ENCODE results near the gene PAWR.

PAWR gene

GRCh38 chr12:79682593-79682992 is 8.2 kb downstream of the PAWR start:
- Mint-ChIP-seq H3K36me3 (ENCODE audit: low read depth) (peaks cover 4% of the 10 kb centered on the region), H3K9me3 (no peaks in the 10 kb centered on the region), H3K27ac (no peak overlapping the region), H3K27me3 (ENCODE audit: low read depth, poor library complexity) (peaks cover 3% of the 10 kb centered on the region), H3K4me1 (peaks cover 62% of the 10 kb centered on the region), H3K4me3 (no peak overlapping the region)
- DNase-seq, result no peak
- no peak for TF ChIP-seq CTCF (IDR thresholded peaks at IDR 0.05)

- Mint-ChIP-seq H3K9me3 (peaks cover 7% of the 10 kb centered on the region), H3K4me1 (peaks cover 47% of the 10 kb centered on the region), H3K36me3 (ENCODE audit: low read depth) (peaks cover 12% of the 10 kb centered on the region), H3K27ac (no peak overlapping the region), H3K27me3 (ENCODE audit: low read depth, poor library complexity) (peaks cover 1% of the 10 kb centered on the region), H3K4me3 (no peak overlapping the region)
- no peak for TF ChIP-seq CTCF (IDR thresholded peaks at IDR 0.05)
- no peak for DNase-seq
These were observed 9.7 kb downstream of the PAWR start for GRCh38 chr12:79681008-79681590.

- H3K4me1 Mint-ChIP-seq, result peaks cover 37% of the 10 kb centered on the region
- peaks cover 21% of the 10 kb centered on the region for H3K36me3 Mint-ChIP-seq (ENCODE audit: low read depth)
- no peak for TF ChIP-seq CTCF (IDR thresholded peaks at IDR 0.05)
- peaks cover 18% of the 10 kb centered on the region for H3K9me3 Mint-ChIP-seq
- H3K4me3 Mint-ChIP-seq, result no peak overlapping the region
- H3K27me3 Mint-ChIP-seq (ENCODE audit: low read depth, poor library complexity), result no peaks in the 10 kb centered on the region
- no peak overlapping the region for H3K27ac Mint-ChIP-seq
- no peak for DNase-seq
These were observed 10.7 kb downstream of the PAWR start for GRCh38 chr12:79680051-79680450.

GRCh38 chr12:79678306-79678705 is 12.5 kb downstream of the PAWR start:
- TF ChIP-seq CTCF (IDR thresholded peaks at IDR 0.05), result no peak
- Mint-ChIP-seq H3K27ac (no peak overlapping the region), H3K4me1 (peaks cover 47% of the 10 kb centered on the region), H3K27me3 (ENCODE audit: low read depth, poor library complexity) (no peaks in the 10 kb centered on the region), H3K4me3 (no peak overlapping the region), H3K9me3 (peaks cover 35% of the 10 kb centered on the region), H3K36me3 (ENCODE audit: low read depth) (peaks cover 38% of the 10 kb centered on the region)
- DNase-seq, result no peak

- DNase-seq, result no peak
- H3K4me1 Mint-ChIP-seq, result peaks cover 50% of the 10 kb centered on the region
- H3K4me3 Mint-ChIP-seq, result no peak overlapping the region
- H3K9me3 Mint-ChIP-seq, result peaks cover 41% of the 10 kb centered on the region
- H3K36me3 Mint-ChIP-seq (ENCODE audit: low read depth), result peaks cover 42% of the 10 kb centered on the region
- H3K27ac Mint-ChIP-seq, result no peak overlapping the region
- no peak for TF ChIP-seq CTCF (IDR thresholded peaks at IDR 0.05)
- H3K27me3 Mint-ChIP-seq (ENCODE audit: low read depth, poor library complexity), result no peaks in the 10 kb centered on the region
These were observed 13.1 kb downstream of the PAWR start for GRCh38 chr12:79677672-79678071.

- TF ChIP-seq CTCF (IDR thresholded peaks at IDR 0.05), result no peak
- peaks cover 51% of the 10 kb centered on the region for H3K36me3 Mint-ChIP-seq (ENCODE audit: low read depth)
These were observed 14.2 kb downstream of the PAWR start for GRCh38 chr12:79676579-79676978.

More at GRCh38 chr12:79676579-79676978, 14.2 kb downstream of the PAWR start:
- H3K27me3 Mint-ChIP-seq (ENCODE audit: low read depth, poor library complexity), result no peaks in the 10 kb centered on the region
- H3K9me3 Mint-ChIP-seq, result peaks cover 50% of the 10 kb centered on the region
- H3K4me1 Mint-ChIP-seq, result peaks cover 39% of the 10 kb centered on the region
- no peak overlapping the region for H3K27ac Mint-ChIP-seq
- no peak for DNase-seq
- H3K4me3 Mint-ChIP-seq, result no peak overlapping the region

Measured in nephron progenitor cell (in vitro differentiated cells).